VCaP (cell line): Measurements from ENCODE around the gene SLC1A5.
"Not testable (repeated sequence)": the region's sequence is repeated elsewhere in the genome, so short reads cannot be mapped to it uniquely, and the experiment has no call there.

Experiments
- H3K27ac ChIP-seq: fragments of 450-650 bp; 2 replicates; pipeline ENCODE4 v1.5.1; 2017
- TF ChIP-seq, protein P1 (sequence below): fragments of 450-650 bp; conservative IDR thresholded peaks from 2 replicates; pipeline ENCODE4 v1.5.1; 2017; ENCODE audit warnings: mild to moderate bottlenecking, moderate library complexity

SLC1A5 gene

DNA sequence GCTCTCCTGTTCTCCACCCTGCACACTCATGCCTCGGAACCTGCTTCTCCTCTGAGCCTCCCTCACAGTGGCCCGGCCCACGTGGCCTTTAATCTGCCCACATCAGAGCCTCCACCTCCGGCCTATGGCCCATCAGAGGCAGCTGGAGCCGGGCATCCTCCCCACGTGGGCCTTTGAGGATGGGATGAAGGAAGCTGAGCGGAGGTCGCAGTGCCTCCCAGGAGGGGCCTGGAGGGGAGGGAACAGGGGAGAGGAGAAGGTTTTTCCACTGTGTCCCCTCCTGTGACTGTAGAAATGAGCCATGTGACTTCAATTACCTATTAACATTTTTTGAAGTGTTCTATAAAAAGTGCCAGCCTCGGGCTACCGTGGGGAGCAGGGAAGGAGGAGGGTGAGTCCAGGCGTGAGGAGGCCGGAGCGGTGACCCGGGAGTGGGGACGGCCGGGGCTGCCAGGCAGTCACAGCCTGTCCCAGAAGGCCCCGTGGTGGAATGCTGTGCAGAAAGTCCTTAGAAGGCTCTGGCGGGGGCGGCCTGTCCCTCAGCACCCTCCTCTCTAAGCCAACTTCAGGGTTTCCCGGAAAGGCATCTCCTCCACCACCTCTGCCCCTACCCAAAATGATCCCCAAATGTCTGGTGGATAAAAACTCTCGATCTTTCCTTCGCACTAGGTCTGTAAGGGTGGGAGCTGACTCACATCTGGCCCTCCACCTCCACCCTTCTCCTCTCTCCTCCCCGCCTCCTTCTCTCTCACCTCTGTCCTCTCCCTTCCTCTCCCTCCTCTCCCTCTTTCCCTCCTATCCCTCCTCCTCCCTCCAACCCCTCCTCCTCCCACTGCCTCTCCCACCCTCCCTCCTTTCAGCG is 24.8 kb upstream of the SLC1A5 start:
- TF ChIP-seq, protein P1, sequence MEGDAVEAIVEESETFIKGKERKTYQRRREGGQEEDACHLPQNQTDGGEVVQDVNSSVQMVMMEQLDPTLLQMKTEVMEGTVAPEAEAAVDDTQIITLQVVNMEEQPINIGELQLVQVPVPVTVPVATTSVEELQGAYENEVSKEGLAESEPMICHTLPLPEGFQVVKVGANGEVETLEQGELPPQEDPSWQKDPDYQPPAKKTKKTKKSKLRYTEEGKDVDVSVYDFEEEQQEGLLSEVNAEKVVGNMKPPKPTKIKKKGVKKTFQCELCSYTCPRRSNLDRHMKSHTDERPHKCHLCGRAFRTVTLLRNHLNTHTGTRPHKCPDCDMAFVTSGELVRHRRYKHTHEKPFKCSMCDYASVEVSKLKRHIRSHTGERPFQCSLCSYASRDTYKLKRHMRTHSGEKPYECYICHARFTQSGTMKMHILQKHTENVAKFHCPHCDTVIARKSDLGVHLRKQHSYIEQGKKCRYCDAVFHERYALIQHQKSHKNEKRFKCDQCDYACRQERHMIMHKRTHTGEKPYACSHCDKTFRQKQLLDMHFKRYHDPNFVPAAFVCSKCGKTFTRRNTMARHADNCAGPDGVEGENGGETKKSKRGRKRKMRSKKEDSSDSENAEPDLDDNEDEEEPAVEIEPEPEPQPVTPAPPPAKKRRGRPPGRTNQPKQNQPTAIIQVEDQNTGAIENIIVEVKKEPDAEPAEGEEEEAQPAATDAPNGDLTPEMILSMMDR, result no peak
- H3K27ac ChIP-seq, result peak overlapping the region; percentile 73

DNA sequence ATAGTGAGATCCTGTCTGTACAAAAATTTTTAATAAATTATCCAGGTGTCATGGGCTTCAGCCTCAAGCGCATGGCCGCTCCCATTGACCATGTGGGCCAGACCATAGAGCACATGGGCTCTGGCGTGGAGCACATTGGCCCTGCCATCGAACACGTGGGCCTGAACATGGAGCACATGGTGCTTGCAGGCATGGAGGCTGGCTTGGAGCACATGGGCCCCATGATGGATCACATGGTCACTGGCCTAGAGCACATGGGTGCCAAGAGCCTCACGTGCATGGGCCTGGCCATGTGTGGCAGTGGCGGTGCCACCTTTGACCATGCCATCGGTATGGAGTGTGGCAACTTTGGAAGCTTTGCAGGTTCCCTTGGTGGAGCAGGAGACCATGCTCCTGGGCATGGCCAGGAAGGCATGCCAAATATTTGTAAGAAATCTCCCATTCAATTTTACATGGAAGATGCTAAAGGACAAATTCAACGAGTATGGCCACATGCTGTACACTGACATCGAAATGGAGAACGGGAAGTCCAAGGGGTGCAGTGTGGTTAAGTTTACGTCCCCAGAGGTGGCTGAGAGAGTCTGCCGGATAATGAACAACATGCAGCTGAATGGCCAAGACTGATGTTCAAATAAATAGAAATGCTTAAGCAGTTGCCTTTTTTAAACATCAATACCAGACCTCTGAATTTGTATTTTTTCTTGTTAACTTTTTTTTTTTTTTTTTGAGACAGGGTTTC is 21.3 kb upstream of the SLC1A5 start:
- TF ChIP-seq, protein P1, result no peak
- no peak overlapping the region for H3K27ac ChIP-seq

DNA sequence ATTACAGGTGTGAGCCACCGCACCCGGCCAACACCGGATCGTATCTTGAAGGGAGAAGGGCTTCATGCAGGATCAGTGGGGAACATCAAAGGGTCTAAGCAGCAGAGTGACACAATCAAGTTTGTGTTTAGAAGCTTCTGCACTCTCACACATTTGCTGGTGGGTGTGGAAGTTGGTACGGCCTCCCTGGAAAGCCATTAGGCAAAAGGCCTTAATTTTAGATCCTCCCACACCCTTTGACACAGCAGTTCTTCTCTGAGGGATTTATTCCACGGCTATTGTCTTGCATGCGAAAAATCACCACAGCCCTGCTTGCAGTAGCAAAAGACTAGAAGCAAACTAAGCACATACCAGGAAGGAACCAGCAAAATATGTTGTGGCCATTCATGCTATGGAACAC is 18.3 kb upstream of the SLC1A5 start:
- TF ChIP-seq, protein P1, result no peak
- no peak overlapping the region for H3K27ac ChIP-seq

DNA sequence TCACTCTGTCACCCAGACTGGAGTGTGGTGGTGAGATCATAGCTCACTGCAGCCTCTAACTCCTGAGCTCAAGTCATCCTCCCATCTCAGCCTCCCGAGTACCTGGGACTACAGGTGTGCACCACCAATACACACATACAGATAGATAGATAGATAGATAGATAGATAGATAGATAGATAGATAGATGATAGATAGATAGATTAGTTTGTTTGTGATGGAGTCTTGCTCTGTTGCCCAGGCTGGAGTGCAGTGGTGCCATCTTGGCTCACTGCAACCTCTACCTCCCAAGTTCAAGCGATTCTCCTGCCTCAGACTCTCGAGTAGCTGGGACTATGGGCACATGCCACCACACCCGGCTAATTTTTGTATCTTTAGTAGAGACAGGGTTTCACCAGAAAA is 16.0 kb upstream of the SLC1A5 start:
- not testable (repeated sequence) for H3K27ac ChIP-seq

DNA sequence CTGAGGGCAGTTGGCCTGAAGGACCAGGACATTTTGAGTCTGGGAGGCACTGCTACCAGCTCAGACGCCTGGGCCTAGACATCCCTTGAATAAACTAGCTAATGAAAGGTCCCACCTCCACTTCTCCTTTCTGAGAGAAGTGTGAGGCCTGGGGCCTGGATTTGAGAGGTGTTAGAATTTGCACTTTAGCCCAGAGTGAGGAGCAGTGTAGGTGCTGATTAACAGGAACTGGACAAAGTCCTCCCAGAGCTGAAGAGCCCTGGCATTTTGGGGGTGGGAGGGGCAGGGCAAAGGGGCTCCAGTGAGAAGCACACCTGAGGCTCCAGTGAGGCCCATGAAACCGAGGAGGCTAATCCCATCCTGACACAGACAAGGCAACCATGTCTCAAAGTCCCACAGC is 15.2 kb upstream of the SLC1A5 start:
- no peak overlapping the region for H3K27ac ChIP-seq
- TF ChIP-seq, protein P1, result no peak

DNA sequence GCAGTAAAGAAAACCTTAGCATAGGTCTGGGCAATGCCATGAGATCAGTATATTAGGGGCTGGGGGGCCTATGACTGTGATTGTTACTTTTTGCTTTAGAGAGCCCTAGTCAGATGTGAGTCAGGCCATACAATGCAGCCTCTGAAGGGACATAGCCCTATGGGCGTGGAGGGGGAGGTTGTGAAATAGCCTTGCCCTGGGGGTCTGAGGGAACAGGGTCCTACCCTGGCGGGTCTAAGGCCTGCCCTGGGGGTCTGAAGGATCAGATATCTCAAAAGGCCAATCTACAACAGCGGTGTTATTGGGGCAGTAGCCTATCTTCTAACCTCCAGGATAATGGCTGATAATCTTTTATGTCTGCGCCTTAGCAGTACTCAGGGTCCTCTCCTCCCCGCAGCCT is 13.8 kb upstream of the SLC1A5 start:
- TF ChIP-seq, protein P1, result no peak
- no peak overlapping the region for H3K27ac ChIP-seq

DNA sequence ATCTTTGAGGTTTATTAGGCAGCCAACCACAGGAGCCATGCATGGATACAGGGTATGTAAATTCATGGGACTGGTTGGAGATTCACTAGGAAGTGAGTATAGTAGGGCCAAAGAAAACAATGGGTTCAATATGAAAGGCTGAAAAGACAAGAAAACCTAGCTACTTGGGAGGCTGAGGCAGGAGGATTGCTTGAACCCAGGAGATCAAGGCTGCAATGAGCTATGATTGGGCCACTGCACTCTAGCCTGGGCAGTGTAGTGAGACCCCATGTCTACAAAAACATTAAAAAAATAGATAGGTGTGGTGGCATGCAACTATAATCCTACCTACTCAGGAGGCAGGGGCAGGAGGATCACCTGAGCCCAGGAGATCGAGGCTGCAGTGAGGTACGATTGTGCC is 10.3 kb upstream of the SLC1A5 start:
- TF ChIP-seq, protein P1, result no peak
- no peak overlapping the region for H3K27ac ChIP-seq

DNA sequence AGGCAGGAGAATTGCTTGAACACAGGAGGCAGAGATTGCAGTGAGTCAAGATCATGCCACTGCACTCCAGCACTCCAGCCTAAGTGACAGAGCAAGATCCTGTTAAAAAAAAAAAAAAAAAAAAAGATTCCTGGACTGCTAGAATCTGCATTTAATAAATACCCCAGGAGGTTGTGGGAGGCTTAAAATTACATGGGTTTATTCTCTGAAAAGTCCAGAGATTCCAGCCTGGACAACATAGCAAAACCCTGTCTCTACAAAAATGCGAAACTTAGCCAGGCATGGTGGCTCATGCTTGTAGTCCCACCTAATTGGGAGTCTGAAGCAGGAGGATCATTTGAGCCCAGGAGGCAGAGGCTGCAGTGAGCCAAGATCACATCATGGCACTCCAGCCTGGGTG is 9.5 kb upstream of the SLC1A5 start:
- no peak overlapping the region for H3K27ac ChIP-seq
- TF ChIP-seq, protein P1, result no peak
